Measurements from ENCODE around the gene IL10RA.
A peak's percentile ranks its signal among the peaks of the same experiment; 100 is the strongest.
"Not testable (repeated sequence)": the region's sequence is repeated elsewhere in the genome, so short reads cannot be mapped to it uniquely, and the experiment has no call there.

The IL10RA gene

DNA sequence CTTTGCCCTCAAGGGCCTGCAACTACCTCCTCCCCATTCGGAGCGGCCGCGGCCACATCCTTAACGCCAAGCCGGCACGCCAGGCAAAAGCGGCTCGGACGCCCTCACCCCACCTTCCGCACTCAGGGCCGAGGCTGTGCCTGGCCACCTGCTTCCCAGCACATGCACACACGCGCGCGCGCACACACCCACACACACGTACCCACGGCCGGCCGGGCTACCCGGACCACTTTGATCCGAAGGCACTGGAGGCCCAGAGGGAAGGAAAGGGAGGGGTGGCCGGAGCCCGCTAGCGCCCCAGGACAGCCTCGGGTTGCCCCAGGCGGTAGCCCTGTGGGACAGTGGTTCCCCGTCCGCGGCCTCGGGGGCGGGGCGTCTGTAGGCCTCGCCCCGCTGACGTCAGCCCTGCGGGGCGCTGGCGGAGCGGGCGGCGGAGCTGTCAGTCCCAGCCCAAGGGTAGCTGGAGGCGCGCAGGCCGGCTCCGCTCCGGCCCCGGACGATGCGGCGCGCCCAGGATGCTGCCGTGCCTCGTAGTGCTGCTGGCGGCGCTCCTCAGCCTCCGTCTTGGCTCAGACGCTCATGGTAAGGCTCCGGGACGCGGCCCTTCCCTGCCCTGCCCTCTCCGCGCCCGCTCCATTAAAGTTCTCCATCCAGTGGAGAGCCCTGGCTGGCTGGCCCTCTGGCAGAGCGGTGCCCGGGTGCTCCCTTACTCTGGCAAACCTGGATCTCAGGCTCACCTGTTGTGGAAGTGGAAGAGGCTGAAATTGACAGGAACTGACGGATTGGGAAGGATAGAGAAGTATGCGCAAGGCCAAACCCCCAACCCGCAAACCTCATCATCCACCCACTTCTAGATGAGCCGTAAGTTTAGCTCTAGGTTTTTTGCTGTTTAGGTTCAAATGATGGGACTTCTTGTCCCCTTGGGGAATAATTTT, at the start of gene IL10RA:
Gene IL10RA (plus strand): TSS at position 442 of the 935 bp plus-strand sequence. CDS start 74 bp downstream, at position 516.
- DNase-seq (ENCODE audit: low read depth in 3 of 3): peak; percentile 62 to 82 (median 70)

DNA sequence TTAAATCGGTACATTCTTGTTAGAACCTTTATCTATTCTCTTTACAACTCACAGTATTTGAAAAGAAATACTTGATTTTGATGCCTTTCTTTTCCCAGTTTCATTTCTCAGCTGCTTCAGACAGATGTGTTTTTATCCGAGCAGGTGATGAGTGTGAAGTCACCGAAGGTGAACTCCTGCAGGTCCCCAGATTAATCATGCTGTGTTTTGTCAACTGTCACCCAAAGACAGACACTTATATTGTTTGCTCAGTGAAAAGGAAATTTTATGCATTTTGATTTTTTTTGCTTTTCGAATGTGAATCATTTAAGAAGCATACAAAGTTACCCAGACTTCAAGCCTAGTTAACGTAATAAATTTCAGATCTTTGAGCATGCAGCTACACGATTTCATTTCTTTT, 49.2 kb upstream of the IL10RA start:
- no peak for DNase-seq (ENCODE audit: low read depth in 3 of 3)

DNA sequence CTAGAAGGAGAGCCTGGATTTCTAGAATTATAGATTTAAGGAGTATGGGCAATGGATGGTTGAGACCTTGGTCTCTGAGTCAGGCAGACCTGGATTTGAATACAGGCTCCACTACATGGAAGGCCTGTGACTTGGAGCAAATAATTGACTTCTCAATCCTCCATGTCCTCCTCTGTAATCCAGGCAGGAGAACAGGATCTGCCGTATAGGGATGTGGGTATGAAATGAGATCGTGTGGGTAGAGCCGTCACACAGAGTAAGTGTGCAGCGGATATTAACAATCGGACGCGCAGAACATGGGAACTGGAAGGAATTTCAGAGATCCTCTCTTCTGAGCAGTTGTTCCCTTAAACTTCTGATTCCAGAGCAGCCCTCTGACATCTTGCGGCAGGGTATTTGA, 45.5 kb upstream of the IL10RA start:
- no peak for DNase-seq (ENCODE audit: low read depth in 3 of 3)

DNA sequence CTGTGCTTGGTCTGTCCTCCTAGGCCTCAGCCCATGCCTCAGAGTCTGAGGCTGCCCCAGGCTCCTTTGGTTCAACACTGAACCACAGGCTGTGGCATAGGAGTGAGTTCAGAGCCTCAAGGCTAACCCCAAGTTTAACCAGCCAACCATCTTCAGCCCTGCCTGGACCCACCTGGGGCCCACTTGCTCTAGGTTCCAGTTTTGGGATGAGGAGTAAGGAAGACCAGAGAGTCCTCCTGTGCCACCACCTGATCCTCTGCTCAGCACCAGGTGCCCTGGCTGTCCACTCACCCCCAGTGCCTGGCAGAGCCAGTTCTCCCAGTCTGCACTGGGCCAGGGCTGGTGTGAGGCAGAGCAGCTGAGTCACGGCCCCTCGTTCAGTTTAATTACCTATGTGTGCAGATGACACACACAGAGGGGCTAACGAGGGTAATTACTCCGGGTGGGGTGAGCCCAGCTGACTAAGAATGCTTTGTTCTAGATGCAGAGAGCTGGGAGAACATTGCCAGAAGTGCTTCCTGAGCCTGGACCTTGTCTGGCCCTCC, 45.0 kb upstream of the IL10RA start:
- no peak for DNase-seq (ENCODE audit: low read depth in 3 of 3)

DNA sequence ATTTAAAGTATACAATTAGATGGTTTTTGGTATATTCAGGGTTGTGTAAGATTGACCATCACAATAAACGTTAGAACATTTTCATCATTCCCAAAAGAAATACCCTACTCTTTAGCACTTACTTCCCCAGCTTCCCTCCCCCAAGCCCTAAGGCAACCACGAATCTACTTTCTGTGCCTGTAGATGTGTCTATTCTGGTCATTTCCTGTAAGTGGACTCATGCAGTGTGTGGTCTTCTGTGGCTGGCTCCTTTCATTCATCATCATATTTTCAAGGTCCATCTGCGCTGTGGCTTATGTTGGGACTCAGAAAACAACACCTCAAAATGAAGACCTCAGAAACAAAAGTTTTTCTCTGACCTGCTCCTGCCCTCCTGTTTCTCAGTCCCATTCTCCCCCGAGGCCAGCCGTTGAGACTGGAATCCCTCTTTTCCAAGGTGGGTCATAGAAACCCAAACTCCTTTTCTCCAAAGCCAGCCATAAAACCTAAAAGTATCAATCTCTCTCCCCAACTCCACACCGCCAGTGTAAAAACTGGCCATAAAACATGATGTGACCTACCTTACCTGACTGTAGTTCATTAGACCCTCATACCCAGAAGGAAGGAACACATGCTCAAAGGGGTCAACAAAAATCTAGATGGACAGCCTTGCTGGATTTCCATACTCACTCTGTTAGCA, 44.1 kb upstream of the IL10RA start:
- no peak for DNase-seq (ENCODE audit: low read depth in 3 of 3)

DNA sequence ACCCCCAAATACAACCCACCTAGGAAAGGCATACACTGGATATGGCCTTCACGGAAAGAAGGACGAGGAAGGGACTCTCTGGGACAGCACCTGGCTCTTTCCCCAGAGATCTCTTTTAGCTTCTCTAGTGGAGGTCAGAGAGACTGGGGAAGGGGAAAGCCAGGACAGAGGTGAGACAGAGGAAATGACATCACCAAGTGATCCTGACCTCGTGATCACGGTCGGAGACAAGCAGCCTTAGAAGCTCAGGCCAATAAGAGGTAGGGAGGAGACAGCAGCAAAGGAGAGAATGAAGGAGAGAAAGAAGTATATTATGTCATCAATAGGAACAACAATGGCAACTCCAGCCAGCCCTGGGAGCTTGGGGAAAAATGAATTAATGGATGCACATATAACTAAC, 41.6 kb upstream of the IL10RA start:
- no peak for DNase-seq (ENCODE audit: low read depth in 3 of 3)

DNA sequence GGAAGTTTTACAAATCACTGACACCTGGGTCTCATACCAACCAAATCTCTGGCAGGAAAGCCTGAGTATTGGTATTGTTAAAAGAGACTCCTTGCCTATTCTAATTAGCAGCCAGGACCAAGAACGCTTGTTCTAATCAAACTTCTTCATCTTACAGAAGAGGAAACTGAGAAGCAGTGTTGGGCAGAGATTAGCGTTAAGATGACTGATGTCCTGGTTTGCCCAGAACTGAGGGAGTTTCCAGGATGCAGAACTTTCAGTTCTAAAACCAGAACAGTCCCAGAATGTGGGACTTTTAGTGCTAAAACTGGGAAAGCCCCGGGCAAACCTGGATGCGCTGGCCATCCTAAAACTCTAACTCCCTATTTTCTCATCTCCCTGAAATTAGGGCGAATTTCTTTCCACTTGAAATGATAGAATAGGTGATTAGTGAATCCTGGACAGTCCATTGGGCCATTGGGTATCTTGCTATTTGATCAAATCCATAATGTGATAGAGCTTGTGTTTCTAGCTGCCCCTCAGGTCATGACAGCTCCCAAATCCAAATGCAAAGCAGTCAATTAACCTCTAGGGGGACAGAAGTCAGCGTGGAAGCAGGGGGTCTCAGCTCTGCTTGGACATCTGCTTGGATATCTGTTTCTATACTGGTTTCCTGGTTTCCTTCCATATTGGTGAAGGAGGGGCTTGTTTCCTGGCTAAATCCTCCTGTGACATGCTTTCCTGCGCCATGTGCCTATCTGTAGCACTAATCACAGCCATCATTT, 41.0 kb upstream of the IL10RA start:
- DNase-seq (ENCODE audit: low read depth in 3 of 3): no peak

DNA sequence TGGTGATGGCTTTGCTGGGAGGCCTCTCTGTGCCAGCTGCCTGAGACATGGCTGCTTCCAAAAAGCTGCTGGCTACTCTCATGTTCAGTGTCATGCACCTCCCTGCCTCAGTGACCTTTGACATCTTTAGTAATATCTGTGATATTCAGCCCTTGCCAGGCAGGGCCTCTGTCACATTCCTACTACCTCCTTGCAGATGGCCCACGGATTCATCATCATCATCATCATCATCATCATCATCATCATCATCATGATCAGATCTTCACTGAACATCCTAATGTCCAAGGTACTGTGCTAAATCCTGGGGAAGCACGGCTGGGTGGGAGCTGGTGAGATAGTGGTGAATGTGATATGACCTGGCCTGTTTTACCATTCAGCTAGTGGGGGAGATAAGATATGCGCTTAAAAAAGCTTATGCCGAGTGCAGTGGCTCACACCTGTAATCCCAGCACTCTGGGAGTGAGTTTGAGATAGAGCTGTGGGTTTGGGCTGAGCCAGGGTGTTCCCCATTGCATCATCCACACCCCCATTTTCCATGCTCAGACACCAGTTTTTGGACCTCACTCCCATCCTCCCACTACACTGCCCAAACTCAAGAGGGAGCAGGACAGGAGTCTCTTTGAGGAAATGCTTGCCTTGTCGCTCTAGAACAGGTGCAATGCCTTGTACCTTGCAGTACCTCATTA, 39.9 kb upstream of the IL10RA start:
- no peak for DNase-seq (ENCODE audit: low read depth in 3 of 3)

DNA sequence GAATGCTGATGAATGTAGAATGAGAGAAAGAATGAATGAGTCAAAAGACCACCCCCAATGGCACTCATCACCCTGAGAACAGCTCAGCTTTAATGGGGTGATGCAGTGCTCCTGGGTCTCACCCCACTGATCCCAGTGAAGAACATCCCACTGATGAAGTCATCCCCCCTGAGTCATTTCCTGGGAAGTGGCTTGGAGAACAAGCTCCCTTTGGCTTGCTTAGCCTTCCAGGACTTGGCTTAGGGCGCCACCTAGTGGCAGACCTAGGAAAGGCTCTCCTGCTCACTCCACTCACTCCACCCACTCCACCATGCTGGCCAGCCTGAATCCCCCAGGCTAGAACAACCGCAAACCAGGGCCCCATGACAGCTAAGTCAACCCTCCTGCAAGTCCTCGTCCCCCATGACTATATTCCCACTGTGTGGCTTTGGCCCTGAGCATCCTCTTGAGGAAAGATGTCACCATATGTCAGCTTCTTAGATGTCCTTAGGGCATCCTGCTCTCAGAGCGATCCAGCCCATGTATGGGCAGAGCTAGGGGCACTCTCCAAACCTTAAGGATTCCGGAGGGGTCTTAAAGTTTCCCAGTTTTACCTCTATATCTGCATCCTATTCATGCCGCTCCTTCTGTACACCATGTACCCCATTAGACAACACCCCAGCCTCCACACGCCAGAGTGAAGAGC, 39.2 kb upstream of the IL10RA start:
- DNase-seq (ENCODE audit: low read depth in 3 of 3): peak; percentile 77 to 86 (median 85)

DNA sequence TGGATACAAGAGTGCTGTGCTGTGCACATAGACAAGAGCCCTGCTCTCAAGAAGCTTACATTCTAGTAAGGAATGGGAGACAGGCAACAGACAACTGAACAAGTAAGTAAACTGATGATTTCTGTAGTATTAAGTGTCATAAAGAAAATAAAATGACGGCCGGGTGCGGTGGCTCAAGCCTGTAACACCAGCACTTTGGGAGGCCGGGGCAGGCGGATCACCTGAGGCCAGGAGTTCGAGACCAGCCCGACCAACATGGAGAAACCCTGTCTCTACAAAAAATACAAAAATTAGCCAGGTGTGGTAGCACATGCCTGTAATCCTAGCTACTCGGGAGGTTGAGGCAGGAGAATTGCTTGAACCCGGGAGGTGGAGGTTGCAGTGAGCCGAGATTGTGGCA, 38.4 kb upstream of the IL10RA start:
- DNase-seq (ENCODE audit: low read depth in 3 of 3): not testable (repeated sequence)

DNA sequence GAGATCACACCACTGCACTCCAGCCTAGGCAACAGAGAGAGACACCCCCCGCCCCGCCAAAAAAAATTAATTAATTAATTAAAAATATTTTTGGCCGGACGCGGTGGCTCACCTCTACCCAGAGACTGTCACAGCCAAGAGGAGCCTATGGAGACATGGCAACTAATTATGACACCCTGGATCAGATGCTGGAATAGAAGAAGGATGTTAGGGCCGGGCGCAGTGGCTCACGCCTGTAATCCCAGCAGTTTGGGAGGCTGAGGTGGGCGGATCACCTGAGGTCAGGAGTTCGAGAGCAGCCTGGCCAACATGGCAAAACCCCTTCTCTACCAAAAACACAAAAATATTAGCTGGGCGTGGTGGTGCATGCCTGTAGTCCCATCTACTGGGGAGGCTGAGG, 37.7 kb upstream of the IL10RA start:
- DNase-seq (ENCODE audit: low read depth in 3 of 3): not testable (repeated sequence)

DNA sequence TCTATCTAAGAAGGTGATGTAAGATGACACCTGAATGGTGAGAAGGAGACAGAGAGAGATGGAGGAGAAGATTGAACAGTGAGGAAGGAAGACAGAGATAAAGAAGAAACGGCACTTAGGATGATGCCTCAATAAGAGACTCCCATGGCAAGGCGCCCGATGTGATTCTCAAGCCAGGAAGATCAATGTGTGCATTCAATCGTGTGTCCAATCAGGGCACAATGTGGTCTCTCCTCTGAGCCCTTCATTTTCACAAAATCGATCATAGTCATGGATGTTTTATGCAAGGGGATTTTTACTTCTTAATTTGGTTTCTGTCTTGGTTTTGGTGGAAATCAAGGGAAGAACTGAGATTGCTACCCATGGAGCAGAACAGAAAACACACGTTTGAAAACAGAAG, 37.1 kb upstream of the IL10RA start:
- DNase-seq (ENCODE audit: low read depth in 3 of 3): no peak

DNA sequence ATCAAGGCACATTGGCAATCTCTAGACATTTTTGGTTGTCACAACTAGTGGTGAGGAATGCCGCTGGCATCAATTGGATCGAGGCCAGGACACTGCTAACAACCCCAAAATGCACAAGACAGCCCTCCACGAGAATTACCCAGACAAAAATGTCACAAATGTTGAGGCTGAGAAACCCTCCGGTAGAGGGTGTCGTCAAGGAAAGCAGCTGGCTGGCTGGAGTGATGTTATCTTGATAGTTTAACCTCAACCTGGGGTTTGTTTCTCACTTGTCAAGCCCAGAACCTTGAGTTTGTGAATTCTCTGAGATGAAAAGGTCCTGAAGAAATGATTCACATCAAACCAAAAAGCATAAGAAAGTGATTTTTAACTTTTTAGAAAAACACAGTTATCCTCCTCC, 35.9 kb upstream of the IL10RA start:
- no peak for DNase-seq (ENCODE audit: low read depth in 3 of 3)

DNA sequence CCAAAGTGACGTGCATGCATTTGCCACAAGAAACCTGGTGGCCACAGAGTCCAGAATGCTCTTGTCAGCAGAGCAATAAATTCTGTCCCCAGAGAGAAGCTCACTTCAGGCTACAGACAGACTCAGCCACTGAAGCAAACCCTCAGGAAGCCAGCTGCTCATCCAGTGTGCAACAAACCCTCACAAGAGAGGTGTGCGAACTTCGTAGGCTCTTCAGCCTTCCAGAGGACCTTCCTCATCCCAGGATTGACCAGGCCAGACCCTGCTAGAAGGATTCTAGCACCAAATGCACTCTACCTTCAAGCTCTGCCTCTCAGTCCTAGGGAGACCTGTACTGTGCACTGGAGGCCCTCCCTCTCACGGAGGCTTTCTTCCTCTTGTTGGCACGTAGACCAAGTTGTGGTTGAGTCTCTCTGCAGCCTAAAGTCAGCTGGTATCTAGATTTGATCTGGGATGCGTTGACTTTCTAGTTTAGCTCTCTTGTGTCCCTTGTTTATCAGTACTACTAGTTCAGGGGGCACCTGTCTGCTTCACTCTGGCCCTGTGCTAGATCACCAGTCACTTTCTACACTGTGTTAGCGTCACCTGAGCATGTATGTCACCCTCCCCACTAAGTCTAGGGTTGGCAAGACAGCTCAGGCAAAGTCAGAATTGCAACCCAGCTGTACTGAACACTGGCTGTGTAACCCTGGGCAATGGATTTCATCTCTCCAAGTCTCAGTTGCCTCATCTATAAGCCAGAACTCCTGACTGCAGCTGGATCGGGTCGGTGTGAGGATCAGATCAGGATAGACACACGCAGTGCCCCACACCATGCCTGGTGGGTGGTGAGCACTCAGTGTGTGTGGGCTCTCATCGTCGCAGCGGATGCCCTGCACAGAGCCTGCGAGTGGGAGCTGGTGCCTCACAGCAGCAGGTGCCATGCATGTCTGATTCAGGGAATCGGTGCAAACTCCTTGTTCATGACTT, 34.9 kb upstream of the IL10RA start:
- no peak for DNase-seq (ENCODE audit: low read depth in 3 of 3)

DNA sequence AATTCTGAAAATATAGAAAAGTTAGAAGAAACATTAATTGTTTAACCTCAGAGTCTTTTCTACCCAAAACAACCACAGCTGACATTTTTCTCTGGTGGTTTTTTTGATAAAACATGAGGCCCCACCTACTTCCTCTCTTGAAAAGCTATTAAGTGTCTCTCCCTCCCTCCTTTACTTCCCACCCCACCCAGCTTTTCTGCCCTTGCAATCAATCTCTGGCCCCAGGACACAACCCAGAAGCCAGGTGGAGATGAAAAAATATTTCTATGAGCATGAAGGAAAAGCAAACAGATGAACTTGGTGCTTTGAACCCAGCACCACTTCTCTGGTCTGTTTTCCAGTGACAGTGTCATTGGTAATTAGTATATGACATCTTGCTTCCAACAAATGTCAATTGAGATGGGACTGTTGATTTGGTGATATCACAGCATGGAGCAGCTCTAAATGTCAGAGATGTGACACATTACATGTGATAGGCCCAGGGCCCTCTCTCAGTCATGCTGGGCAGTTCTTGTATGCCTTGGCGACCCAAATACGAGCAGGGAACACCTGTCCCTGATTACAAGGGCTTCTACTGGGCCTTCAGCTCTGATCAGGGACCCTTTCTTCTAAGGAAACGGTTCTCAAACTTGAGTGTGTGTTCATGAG, 33.0 kb upstream of the IL10RA start:
- no peak for DNase-seq (ENCODE audit: low read depth in 3 of 3)

DNA sequence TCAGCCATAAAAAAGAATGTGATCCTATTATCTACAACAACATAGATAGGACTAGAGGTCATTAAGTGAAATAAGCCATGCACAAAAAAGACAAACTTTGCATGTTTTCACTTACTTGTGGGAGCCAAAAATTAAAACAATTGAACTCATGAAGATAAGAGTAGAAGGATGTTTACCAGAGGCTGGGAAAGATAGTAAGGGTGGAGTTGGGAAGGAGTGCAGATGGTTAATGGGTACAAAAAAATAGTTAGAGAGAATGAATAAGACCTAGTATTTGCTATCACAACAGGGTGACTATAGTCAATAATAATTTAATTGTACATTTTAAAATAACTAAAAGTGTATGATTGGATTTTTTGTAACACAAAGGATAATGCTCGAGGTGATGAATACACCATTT, 27.2 kb upstream of the IL10RA start:
- no peak for DNase-seq (ENCODE audit: low read depth in 3 of 3)

DNA sequence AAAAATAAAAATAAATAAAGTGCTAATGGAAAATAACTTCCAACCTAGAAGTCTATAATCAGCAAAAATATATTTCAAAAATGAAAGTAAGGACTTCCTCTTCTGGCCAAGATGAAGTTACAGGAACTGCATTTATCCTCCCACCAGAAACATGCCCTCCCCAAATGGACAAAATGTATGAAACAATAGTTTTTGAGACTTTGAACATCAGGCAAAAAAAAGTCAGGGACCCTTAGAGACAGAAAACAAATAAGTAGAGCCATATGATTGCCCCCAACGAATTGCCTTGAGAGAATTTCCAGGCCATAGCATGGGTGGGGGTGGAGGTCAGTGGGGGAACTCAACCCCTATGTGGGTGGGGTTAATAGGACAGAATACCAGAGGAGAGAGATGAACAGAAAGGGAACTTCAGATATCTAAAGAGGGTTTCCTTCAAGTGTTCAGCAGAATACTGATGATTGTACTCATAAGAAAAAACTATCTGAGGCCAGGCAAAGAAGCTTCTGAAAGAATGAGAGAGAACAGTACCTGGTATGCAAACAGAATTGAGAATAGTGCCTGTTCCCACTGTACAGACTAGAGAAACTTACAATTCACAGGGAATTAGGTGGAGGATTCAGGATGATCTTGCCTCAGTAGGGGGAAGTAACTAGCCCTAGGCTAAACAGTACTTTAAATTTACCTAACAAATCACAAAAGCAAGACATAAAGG, 26.6 kb upstream of the IL10RA start:
- DNase-seq (ENCODE audit: low read depth in 3 of 3): no peak

DNA sequence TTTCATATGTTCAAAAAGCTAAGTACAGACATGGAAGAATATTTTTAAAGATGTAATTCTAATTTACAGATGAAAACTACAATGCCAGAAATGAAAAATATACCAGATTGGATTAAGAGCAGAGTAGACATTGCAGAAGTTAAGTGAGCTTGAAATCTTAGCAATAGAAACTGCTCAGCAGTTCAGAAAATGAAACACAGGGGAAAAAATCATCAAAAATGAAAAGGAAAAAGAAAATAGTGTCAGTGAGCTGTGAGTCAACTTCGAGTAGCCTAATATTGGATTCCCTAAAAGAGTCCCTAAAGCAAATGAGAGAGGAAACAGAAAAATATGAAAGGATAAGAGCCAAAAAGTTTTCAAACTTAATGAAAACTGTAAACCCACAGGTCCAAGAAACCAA, 25.8 kb upstream of the IL10RA start:
- DNase-seq (ENCODE audit: low read depth in 3 of 3): no peak

DNA sequence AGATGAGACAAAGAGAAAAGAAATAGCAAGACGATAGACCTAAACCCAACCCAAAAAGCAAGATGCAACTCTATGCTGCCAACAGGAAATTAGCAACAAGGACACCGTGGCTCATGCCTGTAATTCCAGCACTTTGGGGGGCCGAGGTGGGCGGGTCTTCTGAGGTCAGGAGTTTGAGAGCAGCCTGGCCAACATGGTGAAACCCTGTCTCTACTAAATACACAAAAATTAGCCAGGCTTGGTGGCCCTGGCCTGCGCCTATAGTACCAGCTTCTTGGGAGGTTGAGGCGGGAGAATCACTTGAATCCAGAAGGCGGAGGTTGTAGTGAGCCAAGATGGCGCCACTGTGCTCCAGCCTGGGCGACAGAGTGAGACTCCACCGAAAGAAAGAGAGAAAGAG, 24.3 kb upstream of the IL10RA start:
- DNase-seq (ENCODE audit: low read depth in 3 of 3): no peak
